GM21367 (cell line): ENCODE results near the gene CASZ1.

Experiments used
- ATAC-seq: cut with Tn5 transposase; IDR thresholded peaks from one replicate; pipeline ENCODE4 v1.9.1; 2021; ENCODE audit not compliant: unreplicated experiment

Gene CASZ1

GRCh38 chr1:10614377-10615225, 181.8 kb downstream of the CASZ1 start:
- no peak for ATAC-seq

GRCh38 chr1:10613861-10614260, 182.6 kb downstream of the CASZ1 start:
- ATAC-seq: no peak

- ATAC-seq: no peak
These were observed 183.1 kb downstream of the CASZ1 start for GRCh38 chr1:10613340-10613739.

GRCh38 chr1:10612436-10613160, 183.8 kb downstream of the CASZ1 start:
- no peak for ATAC-seq

- ATAC-seq: no peak
These were observed 185.4 kb downstream of the CASZ1 start for GRCh38 chr1:10610901-10611600.

- no peak for ATAC-seq
These were observed 187.8 kb downstream of the CASZ1 start for GRCh38 chr1:10608690-10609089.

- no peak for ATAC-seq
These were observed 189.2 kb downstream of the CASZ1 start for GRCh38 chr1:10607228-10607627.

GRCh38 chr1:10606064-10606463, 190.4 kb downstream of the CASZ1 start:
- ATAC-seq: no peak

GRCh38 chr1:10604966-10605365, 191.5 kb downstream of the CASZ1 start:
- no peak for ATAC-seq

GRCh38 chr1:10602936-10603335, 193.5 kb downstream of the CASZ1 start:
- no peak for ATAC-seq

GRCh38 chr1:10601342-10602070, 194.9 kb downstream of the CASZ1 start:
- ATAC-seq: no peak

GRCh38 chr1:10599194-10599861, 197.1 kb downstream of the CASZ1 start:
- ATAC-seq: no peak

- ATAC-seq: no peak
These were observed 198.1 kb downstream of the CASZ1 start for GRCh38 chr1:10598389-10598702.

GRCh38 chr1:10597492-10598388, 198.7 kb downstream of the CASZ1 start:
- no peak for ATAC-seq

GRCh38 chr1:10596780-10597179, 199.7 kb downstream of the CASZ1 start:
- no peak for ATAC-seq

- no peak for ATAC-seq
These were observed 201.7 kb downstream of the CASZ1 start for GRCh38 chr1:10594595-10595223.

GRCh38 chr1:10593750-10594149, 202.7 kb downstream of the CASZ1 start:
- no peak for ATAC-seq

GRCh38 chr1:10592373-10592772, 204.1 kb downstream of the CASZ1 start:
- no peak for ATAC-seq

- no peak for ATAC-seq
These were observed 205.4 kb downstream of the CASZ1 start for GRCh38 chr1:10591010-10591409.
